Upper lobe of right lung (tissue), 1 donor: ENCODE data around the gene DAAM1. TPM values are rescaled to one million over a fixed set of nuclear protein-coding genes. Genes with fewer than 3 reads are reported as not detected.

Source experiments
- ATAC-seq: fragments of 200-7000 bp; cut with Tn5 transposase; one replicate; pipeline ENCODE4 v1.9.1; 2020; ENCODE audit warnings: mild to moderate bottlenecking, moderate library complexity
- DNase-seq: peaks from one replicate; pipeline ENCODE4 v3.0.0-alpha.2; 2020
- H3K27ac ChIP-seq: fragments of 200-600 bp; one replicate; pipeline ENCODE4 v1.8.0; 2022
- H3K27me3 ChIP-seq: fragments of 200-600 bp; one replicate; pipeline ENCODE4 v1.8.0; 2022; ENCODE audit warnings: mild to moderate bottlenecking
- H3K36me3 ChIP-seq: fragments of 200-600 bp; one replicate; pipeline ENCODE4 v1.8.0; 2022
- H3K4me1 ChIP-seq: fragments of 200-600 bp; one replicate; pipeline ENCODE4 v1.8.0; 2022
- H3K4me3 ChIP-seq: fragments of 200-600 bp; one replicate; pipeline ENCODE4 v1.8.0; 2022; ENCODE audit warnings: mild to moderate bottlenecking
- H3K9me3 ChIP-seq: fragments of 200-600 bp; one replicate; pipeline ENCODE4 v1.8.0; 2022
- CTCF ChIP-seq: fragments of 200-600 bp; IDR thresholded peaks from one replicate; pipeline ENCODE4 v1.8.0; 2022; ENCODE audit warnings: antibody characterized with exemption
- intact Hi-C: fragments of 100-400 bp; cut with DNase I; formaldehyde crosslinking; loops from one replicate; pipeline ENCODE4 v1.11.0; 2022
- total RNA-seq: library from RNA; stranded (reverse); fragmentation: NEBNext Ultra II Directional; extraction: Animal tissue kit (Norgen Biotek cat#: 25700); gene quantifications from one replicate; pipeline ENCODE4 v1.2.1, GENCODE V29; 2021
- donor health status: DM: no; HTN: yes; CAD: no; lungs with severe emphysema.

The DAAM1 gene
- total RNA-seq, 1 donor from 2014 or later = 51.2 TPM

GRCh38 chr14:59370158-59370742 lies 181.8 kb downstream of the DAAM1 start:
- ATAC-seq (no peak), DNase-seq (no peak)
- H3K27me3 ChIP-seq = no peaks in the 10 kb centered on the region
- H3K9me3 ChIP-seq = no peaks in the 10 kb centered on the region
- no peak overlapping the region for H3K27ac ChIP-seq
- H3K4me3 ChIP-seq = no peak overlapping the region
- TF ChIP-seq CTCF = no peak
- intact Hi-C loops = no loop called here
- H3K36me3 ChIP-seq = peaks cover 15% of the 10 kb centered on the region
- H3K4me1 ChIP-seq = no peaks in the 10 kb centered on the region

- intact Hi-C loops = no loop called here
- no peak for ATAC-seq
Observed at GRCh38 chr14:59371771-59372170, 183.3 kb downstream of the DAAM1 start.

GRCh38 chr14:59374048-59374447 lies 185.6 kb downstream of the DAAM1 start:
- no peaks in the 10 kb centered on the region for H3K27me3 ChIP-seq
- peaks cover 9% of the 10 kb centered on the region for H3K4me1 ChIP-seq
- H3K36me3 ChIP-seq = peaks cover 1% of the 10 kb centered on the region
- intact Hi-C loops = no loop called here
- ATAC-seq (no peak), DNase-seq (no peak)
- no peak overlapping the region for H3K4me3 ChIP-seq
- no peaks in the 10 kb centered on the region for H3K9me3 ChIP-seq
- H3K27ac ChIP-seq = no peak overlapping the region
- TF ChIP-seq CTCF = no peak

More at GRCh38 chr14:59371771-59372170, 183.3 kb downstream of the DAAM1 start:
- Histone ChIP-seq H3K27ac (no peak overlapping the region), H3K36me3 (peaks cover 15% of the 10 kb centered on the region), H3K9me3 (no peaks in the 10 kb centered on the region), H3K4me3 (no peak overlapping the region), H3K4me1 (no peaks in the 10 kb centered on the region), H3K27me3 (no peaks in the 10 kb centered on the region)
- no peak for TF ChIP-seq CTCF
- DNase-seq = no peak

- DNase-seq (no peak), ATAC-seq (no peak)
- Histone ChIP-seq H3K9me3 (no peaks in the 10 kb centered on the region), H3K36me3 (no peaks in the 10 kb centered on the region), H3K4me1 (peaks cover 9% of the 10 kb centered on the region), H3K4me3 (no peak overlapping the region), H3K27me3 (no peaks in the 10 kb centered on the region), H3K27ac (peak overlapping the region; percentile 53)
- no peak for TF ChIP-seq CTCF
- intact Hi-C loops = no loop called here
Observed at GRCh38 chr14:59376686-59377085, 188.2 kb downstream of the DAAM1 start.

GRCh38 chr14:59377491-59377890 lies 189.0 kb downstream of the DAAM1 start:
- Histone ChIP-seq H3K9me3 (no peaks in the 10 kb centered on the region), H3K36me3 (no peaks in the 10 kb centered on the region), H3K4me3 (no peak overlapping the region), H3K27ac (peak overlapping the region; percentile 53), H3K27me3 (no peaks in the 10 kb centered on the region), H3K4me1 (peaks cover 9% of the 10 kb centered on the region)
- ATAC-seq (peak; percentile 9), DNase-seq (no peak)
- no peak for TF ChIP-seq CTCF
- intact Hi-C loops = no loop called here
